ENCODE results near the gene GALNT13.

The GALNT13 gene

GRCh38 chr2:154203902-154204301, 332.2 kb downstream of the GALNT13 start:
- in situ Hi-C loops (cut with HindIII; ENCODE audit: low sequenced_read_pairs) = no loop called here

- in situ Hi-C loops (cut with HindIII; ENCODE audit: low sequenced_read_pairs) = no loop called here
Measured at GRCh38 chr2:154207288-154208047, 335.7 kb downstream of the GALNT13 start.

DNA sequence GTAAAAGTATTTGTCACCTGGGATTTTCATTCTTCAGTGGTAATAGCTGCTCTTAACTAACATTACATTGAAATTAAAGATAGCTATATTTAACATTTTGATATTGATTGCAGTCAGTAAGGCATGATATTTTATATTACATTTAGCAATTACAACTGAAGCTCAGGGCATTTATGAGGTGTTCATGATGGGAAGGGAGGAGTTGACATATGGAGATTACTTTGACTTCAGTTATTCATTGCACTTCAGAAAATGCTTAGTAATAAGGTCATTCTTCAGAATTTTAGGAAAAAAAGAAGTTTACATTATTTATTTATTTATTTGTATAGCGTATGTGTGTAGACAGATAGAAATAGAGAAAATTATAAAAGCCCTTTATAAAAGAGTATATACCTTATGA, 352.0 kb downstream of the GALNT13 start:
- in situ Hi-C loops (cut with HindIII; ENCODE audit: low sequenced_read_pairs) = no loop called here

GRCh38 chr2:154226931-154227330, 355.2 kb downstream of the GALNT13 start:
- in situ Hi-C loops (cut with HindIII; ENCODE audit: low sequenced_read_pairs) = no loop called here

DNA sequence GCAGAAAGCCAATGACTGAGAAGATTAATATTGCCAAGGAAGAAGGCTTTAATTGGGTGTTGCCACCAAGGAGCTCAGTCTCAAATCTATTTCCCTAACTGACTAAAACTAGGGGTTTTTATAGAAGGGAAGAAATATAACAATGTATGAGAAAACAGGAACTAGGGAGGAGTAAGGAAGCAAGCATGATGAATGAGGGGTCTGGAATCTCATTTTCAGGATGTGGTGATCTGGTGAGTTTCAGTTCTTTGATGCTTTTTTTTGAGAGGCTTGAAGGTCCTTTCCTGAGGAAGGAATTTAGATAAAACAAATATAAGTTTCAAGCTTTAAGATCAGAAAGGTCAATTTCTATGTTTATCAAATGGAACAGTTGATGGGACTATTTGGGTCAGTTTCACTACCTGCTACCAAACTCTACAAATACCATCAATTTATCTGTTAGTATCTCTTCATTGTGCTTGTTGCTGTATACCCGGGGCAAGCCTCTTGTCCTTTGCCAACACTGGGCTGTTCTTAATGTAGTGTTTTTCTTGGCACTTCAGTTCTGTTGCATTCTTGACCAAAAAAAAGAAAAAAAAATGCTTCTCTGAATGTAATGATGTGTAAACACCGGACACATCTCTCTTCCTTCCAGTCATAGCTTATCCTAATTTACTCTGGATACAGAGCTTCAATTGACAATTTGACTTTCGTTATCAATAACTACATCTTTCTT, 357.0 kb downstream of the GALNT13 start:
- in situ Hi-C loops (cut with HindIII; ENCODE audit: low sequenced_read_pairs) = no loop called here

GRCh38 chr2:154229966-154230365, 358.2 kb downstream of the GALNT13 start:
- in situ Hi-C loops (cut with HindIII; ENCODE audit: low sequenced_read_pairs) = no loop called here

DNA sequence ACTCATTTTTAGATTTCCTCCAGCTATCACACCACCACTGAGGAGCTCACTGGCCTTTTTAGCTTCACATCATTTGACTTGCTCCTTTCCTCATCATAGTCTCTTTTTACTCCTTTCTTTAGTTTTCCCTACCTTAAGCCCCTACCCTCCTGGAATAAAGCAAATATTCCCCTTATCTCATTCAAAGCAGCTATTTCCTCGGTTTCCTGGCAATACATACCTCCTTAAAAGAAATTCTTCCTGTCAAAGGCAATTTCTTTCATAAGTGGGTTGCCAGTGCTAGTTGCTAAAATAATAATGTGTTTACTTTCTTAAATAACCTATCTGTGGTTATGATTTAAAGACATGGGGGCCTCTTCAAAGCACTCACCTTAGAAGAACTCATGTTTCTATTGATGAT, 359.3 kb downstream of the GALNT13 start:
- in situ Hi-C loops (cut with HindIII; ENCODE audit: low sequenced_read_pairs) = no loop called here

DNA sequence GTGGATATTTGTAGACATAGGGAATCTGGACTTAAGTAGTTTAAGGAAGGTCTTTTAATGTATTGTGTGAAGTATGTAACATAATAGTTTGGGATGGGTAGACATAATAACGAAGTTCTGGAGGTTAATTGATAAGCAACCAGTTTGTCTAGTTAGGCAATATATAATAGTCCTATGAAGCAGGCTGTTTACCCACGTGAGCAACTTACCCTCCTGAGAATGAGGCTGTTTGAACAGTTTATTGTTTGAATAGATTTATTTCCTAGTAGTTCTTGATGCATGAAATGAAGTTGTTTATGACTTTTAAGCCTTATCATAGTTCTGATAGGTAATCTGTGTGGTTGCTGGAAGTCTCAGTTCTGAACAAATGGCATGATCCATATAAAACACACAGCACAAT, 361.5 kb downstream of the GALNT13 start:
- in situ Hi-C loops (cut with HindIII; ENCODE audit: low sequenced_read_pairs) = no loop called here

- in situ Hi-C loops (cut with HindIII; ENCODE audit: low sequenced_read_pairs) = no loop called here
Measured at GRCh38 chr2:154238252-154238651, 366.5 kb downstream of the GALNT13 start.

DNA sequence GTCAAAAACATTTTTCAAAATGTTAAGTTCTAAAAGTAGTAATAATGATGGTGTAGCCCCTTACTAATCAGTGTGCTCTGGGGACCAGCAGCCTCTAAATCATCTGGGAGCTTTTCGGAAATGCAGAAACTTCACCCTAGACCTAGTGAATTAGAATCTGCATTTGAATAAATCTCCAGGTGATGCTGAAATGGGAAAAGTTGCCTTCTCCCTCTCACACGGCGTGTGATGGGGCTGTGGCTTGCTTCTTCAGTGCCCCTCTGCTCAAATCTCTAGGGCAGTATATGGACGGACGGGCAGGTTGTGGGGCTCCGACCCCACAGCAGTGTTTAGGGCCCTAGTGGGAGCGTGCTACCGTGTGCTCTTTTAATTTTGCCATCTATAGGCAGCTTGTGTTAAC, 368.6 kb downstream of the GALNT13 start:
- in situ Hi-C loops (cut with HindIII; ENCODE audit: low sequenced_read_pairs) = no loop called here

GRCh38 chr2:154240921-154241379, 369.2 kb downstream of the GALNT13 start:
- in situ Hi-C loops (cut with HindIII; ENCODE audit: low sequenced_read_pairs) = no loop called here

DNA sequence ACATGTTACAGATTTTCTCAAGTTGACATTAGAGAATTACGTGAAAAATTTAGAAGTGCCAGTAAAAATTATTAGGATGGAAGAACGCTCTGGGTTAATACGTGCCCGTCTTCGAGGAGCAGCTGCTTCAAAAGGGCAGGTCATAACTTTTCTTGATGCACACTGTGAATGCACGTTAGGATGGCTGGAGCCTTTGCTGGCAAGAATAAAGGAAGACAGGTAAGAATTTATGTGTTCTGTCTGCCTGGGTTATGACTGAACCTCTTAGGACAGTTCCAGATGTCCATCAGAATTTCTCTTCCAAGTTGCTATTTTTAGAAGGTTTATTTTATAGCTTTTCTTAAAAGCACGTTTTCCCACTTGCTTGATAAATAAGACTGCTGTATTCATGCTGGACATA, 371.0 kb downstream of the GALNT13 start:
- in situ Hi-C loops (cut with HindIII; ENCODE audit: low sequenced_read_pairs) = no loop called here

GRCh38 chr2:154243685-154244084, 372.0 kb downstream of the GALNT13 start:
- in situ Hi-C loops (cut with HindIII; ENCODE audit: low sequenced_read_pairs) = no loop called here

DNA sequence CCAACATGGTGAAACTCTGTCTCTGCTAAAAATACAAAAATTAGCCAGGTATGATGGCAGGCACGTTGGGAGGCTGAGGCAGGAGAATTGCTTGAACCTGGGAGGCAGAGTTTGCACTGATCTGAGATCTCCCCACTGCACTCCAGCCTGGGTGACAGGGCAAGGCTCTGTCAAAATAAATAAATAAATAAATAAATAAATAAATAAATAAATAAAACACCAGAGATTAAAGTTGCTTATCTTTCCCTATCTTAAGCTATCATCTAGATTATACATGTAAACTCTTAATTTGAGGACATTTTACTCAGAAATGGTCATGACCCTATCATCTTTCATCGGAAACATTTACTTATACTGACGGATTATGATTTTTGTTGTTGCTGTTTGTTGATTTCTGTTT, 373.2 kb downstream of the GALNT13 start:
- in situ Hi-C loops (cut with HindIII; ENCODE audit: low sequenced_read_pairs) = no loop called here

DNA sequence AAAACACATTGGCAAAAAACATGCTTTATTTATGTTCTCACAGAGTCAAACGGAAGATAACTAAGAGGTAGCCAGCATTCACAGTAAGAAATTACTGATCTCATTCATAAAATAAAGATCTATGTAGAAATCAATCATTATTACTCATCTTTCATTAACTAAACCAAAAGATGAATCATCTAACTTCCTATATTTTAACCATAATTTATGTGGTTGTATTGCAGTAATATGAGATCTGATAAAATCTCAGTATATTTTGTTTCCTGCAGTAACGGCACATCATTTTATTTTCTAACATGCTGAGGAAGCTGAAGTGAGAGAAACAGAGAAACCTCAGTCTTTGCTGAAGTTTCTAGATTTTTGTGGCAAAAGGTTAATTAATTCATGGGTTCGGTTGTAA, 375.8 kb downstream of the GALNT13 start:
- in situ Hi-C loops (cut with HindIII; ENCODE audit: low sequenced_read_pairs) = no loop called here

GRCh38 chr2:154256136-154256535, 384.4 kb downstream of the GALNT13 start:
- in situ Hi-C loops (cut with HindIII; ENCODE audit: low sequenced_read_pairs) = no loop called here

- in situ Hi-C loops (cut with HindIII; ENCODE audit: low sequenced_read_pairs) = no loop called here
Measured at GRCh38 chr2:154259030-154259429, 387.3 kb downstream of the GALNT13 start.

GRCh38 chr2:154261473-154262027, 389.8 kb downstream of the GALNT13 start:
- in situ Hi-C loops (cut with HindIII; ENCODE audit: low sequenced_read_pairs) = no loop called here

- in situ Hi-C loops (cut with HindIII; ENCODE audit: low sequenced_read_pairs) = no loop called here
Measured at GRCh38 chr2:154263206-154263605, 391.5 kb downstream of the GALNT13 start.

GRCh38 chr2:154264024-154264423, 392.3 kb downstream of the GALNT13 start:
- in situ Hi-C loops (cut with HindIII; ENCODE audit: low sequenced_read_pairs) = no loop called here

- in situ Hi-C loops (cut with HindIII; ENCODE audit: low sequenced_read_pairs) = no loop called here
Measured at GRCh38 chr2:154267983-154268382, 396.3 kb downstream of the GALNT13 start.

DNA sequence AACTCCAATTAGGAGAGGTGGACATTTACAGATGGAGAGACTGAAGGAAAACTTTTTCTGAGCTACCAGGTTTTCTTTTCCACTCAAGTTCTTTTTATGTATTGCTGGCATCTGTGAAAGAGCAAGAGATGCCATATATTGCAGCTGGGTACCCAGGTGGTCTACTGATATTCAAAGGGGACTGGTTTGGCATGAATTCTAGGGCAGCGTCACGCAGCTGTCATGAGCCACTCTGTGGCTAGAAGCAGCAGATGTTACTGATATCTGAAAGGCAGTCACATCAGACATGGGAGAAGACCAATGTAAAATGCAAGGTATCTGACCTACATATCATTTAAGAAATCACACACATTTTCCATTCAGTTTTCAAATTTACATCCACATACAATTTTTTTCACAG, 408.8 kb downstream of the GALNT13 start:
- in situ Hi-C loops (cut with HindIII; ENCODE audit: low sequenced_read_pairs) = no loop called here

All from DLD1 (cell line).